ENCODE measurements around the gene ALG2.
"Not testable (repeated sequence)": the region's sequence is repeated elsewhere in the genome, so short reads cannot be mapped to it uniquely, and the experiment has no call there.

ALG2 gene

DNA sequence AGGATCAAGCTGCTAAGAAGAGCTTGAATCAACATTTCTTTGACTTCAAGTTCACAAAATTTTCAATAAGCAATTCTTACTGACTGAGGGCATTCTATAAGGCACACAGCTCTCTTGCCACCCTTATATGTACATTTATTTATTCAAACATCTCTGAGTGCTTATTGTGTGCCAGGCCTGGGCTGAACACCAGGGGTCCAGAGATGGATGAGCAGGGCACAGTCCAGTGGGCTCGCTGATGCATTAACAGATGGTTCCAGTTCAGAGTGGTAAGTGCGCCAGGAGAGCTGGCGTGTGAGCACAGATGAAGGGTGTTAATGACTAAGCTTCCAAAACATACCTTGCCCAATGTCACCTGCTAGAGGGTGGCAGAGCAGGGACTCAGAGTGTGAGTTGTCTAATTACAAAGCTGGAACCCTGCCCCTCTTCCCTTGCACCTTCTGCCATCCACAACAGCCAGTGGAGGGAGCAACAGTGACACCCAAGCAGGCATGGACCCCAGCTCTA is 24.6 kb downstream of the ALG2 start:
- no peak overlapping the region for H3K4me3 ChIP-seq (ENCODE audit: low read length)
- DNase-seq (ENCODE audit: low read depth), result no peak
- TF ChIP-seq CTCF (IDR thresholded peaks at IDR 0.05; ENCODE audit: insufficient read depth, low read depth, low read length, missing control alignments), result no peak

DNA sequence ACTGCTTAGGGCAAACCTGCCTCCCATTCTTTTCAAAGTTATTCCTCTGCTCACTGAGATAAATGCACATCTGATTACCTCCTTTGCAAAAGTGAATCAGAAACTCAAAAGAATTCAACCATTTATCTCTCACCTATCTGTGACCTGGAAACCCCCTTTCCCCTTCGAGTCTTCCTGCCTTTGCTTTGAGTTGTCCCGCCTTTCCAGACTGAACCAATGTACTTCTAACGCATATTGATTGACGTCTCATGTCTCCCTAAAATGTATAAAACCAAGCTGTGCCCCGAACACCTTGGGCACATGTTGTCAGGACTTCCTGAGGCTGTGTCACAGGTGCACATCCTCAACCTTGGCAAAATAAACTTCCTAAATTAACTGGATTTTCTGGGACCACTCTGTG is 25.3 kb downstream of the ALG2 start:
- not testable (repeated sequence) for DNase-seq (ENCODE audit: low read depth); H3K4me3 ChIP-seq (ENCODE audit: low read length)

- DNase-seq (ENCODE audit: low read depth), result no peak
- no peak for TF ChIP-seq CTCF (IDR thresholded peaks at IDR 0.05; ENCODE audit: insufficient read depth, low read depth, low read length, missing control alignments)
- H3K4me3 ChIP-seq (ENCODE audit: low read length), result no peak overlapping the region
Measured at GRCh38 chr9:99193466-99193821, 28.3 kb downstream of the ALG2 start.

- peak; percentile 20 for TF ChIP-seq CTCF (IDR thresholded peaks at IDR 0.05; ENCODE audit: insufficient read depth, low read depth, low read length, missing control alignments)
- H3K4me3 ChIP-seq (ENCODE audit: low read length), result no peak overlapping the region
- DNase-seq (ENCODE audit: low read depth), result peak; percentile 25
Measured at GRCh38 chr9:99192786-99193465, 28.8 kb downstream of the ALG2 start.

DNA sequence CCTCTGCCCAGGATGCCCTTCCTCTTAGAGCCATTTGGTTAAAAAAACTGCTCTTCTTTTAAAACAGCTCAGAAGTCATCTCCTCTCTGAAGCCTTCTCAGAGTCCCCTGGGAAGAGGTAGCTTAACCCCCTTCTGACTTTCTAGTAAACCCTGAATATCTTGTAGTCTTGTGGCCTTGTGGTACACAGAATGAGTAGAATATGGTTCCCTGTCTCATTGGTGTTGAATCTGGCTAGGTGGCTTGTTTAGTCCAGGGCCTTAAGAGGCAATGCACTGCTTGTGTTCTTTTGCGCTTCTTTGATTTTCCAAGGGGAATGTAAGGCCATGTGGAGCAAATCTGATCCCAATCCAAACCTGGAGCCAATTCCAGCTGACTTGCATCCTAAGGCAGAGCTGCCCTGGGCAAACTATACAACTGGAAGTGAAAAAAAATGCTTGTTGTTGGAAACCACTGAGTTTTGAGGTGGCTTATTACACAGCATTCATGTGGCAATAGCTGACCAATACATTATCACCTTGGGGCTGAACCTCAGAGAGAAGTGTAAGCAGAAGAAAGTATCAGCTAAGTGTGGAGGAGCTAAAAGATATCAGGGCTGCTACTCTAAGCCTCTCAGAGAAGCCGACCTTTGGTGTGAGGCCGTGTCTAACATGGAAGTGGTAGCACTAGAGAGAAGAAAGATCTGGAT is 31.0 kb downstream of the ALG2 start:
- no peak for TF ChIP-seq CTCF (IDR thresholded peaks at IDR 0.05; ENCODE audit: insufficient read depth, low read depth, low read length, missing control alignments)
- no peak overlapping the region for H3K4me3 ChIP-seq (ENCODE audit: low read length)
- DNase-seq (ENCODE audit: low read depth), result no peak

DNA sequence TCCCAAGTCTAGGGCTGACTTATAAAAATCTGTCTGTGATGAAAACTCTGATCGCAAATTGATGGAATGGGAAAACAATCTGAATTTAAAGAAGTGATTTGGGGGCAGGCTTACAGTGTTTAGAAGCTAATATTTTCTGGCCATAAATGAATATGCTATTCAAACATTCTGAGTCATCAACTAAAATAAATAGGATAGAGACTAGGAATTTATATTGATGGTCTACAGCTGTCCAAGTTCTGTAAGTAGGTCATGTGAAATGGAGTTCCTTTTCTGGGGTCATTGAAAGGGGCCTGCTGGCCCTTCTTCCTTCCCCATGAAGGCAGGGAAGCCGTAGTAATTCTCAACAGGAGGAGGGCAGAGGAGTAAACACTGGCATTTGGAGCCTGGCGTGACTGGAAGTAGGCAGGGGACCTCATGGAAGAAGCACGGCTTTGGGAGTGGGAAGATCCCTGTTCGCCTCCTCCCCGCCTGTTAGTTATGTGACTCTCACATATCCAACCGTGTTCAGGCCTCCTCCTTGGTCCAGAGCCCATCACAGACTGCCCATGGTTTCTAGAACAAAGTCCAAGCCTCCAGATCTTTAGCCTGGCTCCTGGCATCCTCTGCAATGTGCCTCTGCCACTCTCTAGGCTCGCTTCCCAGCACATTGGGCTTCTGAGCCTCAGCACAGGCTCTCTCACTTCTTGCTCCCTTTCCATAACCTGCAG is 31.7 kb downstream of the ALG2 start:
- no peak overlapping the region for H3K4me3 ChIP-seq (ENCODE audit: low read length)
- no peak for TF ChIP-seq CTCF (IDR thresholded peaks at IDR 0.05; ENCODE audit: insufficient read depth, low read depth, low read length, missing control alignments)
- DNase-seq (ENCODE audit: low read depth), result no peak

GRCh38 chr9:99189186-99189585 is 32.6 kb downstream of the ALG2 start:
- H3K4me3 ChIP-seq (ENCODE audit: low read length), result no peak overlapping the region
- no peak for TF ChIP-seq CTCF (IDR thresholded peaks at IDR 0.05; ENCODE audit: insufficient read depth, low read depth, low read length, missing control alignments)
- no peak for DNase-seq (ENCODE audit: low read depth)

All from epithelial cell of esophagus (primary cell).